SK-N-SH (cell line): ENCODE measurements around the gene HSPA1L. TPM values are rescaled to one million over a fixed set of nuclear protein-coding genes. Genes with fewer than 3 reads are reported as not detected.
A peak's percentile ranks its signal among the peaks of the same experiment; 100 is the strongest.

Experiments used
- CTCF ChIA-PET: fragments of 300-600, 350-600 bp; formaldehyde crosslinking; extraction: SDS; loops from one replicate; lab custom pipeline; 2021; lab: Yijun Ruan, JAX
- POLR2A ChIA-PET: fragments of 350-600 bp; sonication (Branson Sonifier 250); formaldehyde crosslinking; extraction: SDS; loops from one replicate; lab custom pipeline; 2020; ENCODE audit warnings: antibody characterized with exemption, inconsistent platforms; lab: Yijun Ruan, JAX
- DNase-seq: peaks from one replicate; pipeline ENCODE4 v3.0.0; 2012
- H2AFZ ChIP-seq: fragments of 200-600 bp; sonication (generic); 2 replicates; pipeline ENCODE4 v1.8.1; 2016; ENCODE audit warnings: antibody characterized with exemption, mild to moderate bottlenecking, low read depth
- H3F3A ChIP-seq: fragments of 200-600 bp; sonication (generic); replicated peaks from 2 replicates; pipeline ENCODE3; 2016; ENCODE audit warnings: antibody characterized with exemption, mild to moderate bottlenecking; ENCODE audit not compliant: insufficient read depth
- H3K27ac ChIP-seq, 2 experiments: fragments of 200-500 bp in 1 of 2; fragments of 200-600 bp in 1 of 2; sonication (Bioruptor generic) in 1 of 2; sonication (generic), shearing (Covaris generic) in 1 of 2; 2 replicates each; pipeline versions ENCODE4 v1.5.1 to v1.6.1; 2014 to 2016; ENCODE audit warnings: low read depth in 2 of 2, inconsistent platforms in 1 of 2, low read length in 1 of 2, mild to moderate bottlenecking in 1 of 2, mixed read lengths in 1 of 2
- H3K27me3 ChIP-seq: fragments of 200-600 bp; sonication (generic), shearing (Covaris generic); 2 replicates; pipeline ENCODE4 v1.6.1; 2016; ENCODE audit warnings: mixed run types; ENCODE audit not compliant: insufficient read depth
- H3K36me3 ChIP-seq, 2 experiments: fragments of 200-500 bp in 1 of 2; fragments of 200-600 bp in 1 of 2; sonication (Bioruptor generic) in 1 of 2; sonication (generic) in 1 of 2; replicated peaks in 1 of 2; 2 replicates each; pipeline versions ENCODE3 to v1.5.1; 2014 to 2016; ENCODE audit warnings: low read length in 1 of 2, mild to moderate bottlenecking in 1 of 2; ENCODE audit not compliant: insufficient read depth in 2 of 2, control insufficient read depth in 1 of 2
- H3K4me1 ChIP-seq, 2 experiments: fragments of 200-500 bp in 1 of 2; fragments of 200-600 bp in 1 of 2; sonication (Bioruptor generic) in 1 of 2; sonication (generic), shearing (Covaris generic) in 1 of 2; 2 replicates each; pipeline versions ENCODE4 v1.5.1 to v1.6.1; 2014 to 2016; ENCODE audit warnings: low read depth in 1 of 2, low read length in 1 of 2, mixed run types in 1 of 2; ENCODE audit not compliant: insufficient read depth in 2 of 2, control insufficient read depth in 1 of 2
- H3K4me2 ChIP-seq: fragments of 200-600 bp; sonication (generic), shearing (Covaris generic); 2 replicates; pipeline ENCODE4 v1.6.1; 2017; ENCODE audit warnings: mixed run types
- H3K4me3 ChIP-seq, 2 experiments: fragments of 200-500 bp in 1 of 2; fragments of 200-600 bp in 1 of 2; sonication (Bioruptor generic) in 1 of 2; sonication (generic), shearing (Covaris generic) in 1 of 2; 2 replicates each; pipeline versions ENCODE4 v1.5.1 to v1.8.1; 2014 to 2016; ENCODE audit warnings: low read depth in 2 of 2, inconsistent platforms in 1 of 2, low read length in 1 of 2, mild to moderate bottlenecking in 1 of 2, mixed read lengths in 1 of 2, moderate library complexity in 1 of 2
- H3K79me2 ChIP-seq: fragments of 200-600 bp; sonication (generic); 2 replicates; pipeline ENCODE4 v1.8.1; 2017; ENCODE audit warnings: mild to moderate bottlenecking; ENCODE audit not compliant: insufficient read depth
- H3K9ac ChIP-seq: fragments of 200-600 bp; sonication (generic); 2 replicates; pipeline ENCODE4 v1.6.1; 2017; ENCODE audit warnings: mixed run types
- H3K9me2 ChIP-seq: fragments of 200-600 bp; sonication (generic); 2 replicates; pipeline ENCODE4 v1.6.1; 2017; ENCODE audit warnings: mixed run types
- H3K9me3 ChIP-seq: fragments of 200-600 bp; sonication (generic); 2 replicates; pipeline ENCODE4 v1.6.1; 2017; ENCODE audit warnings: mixed run types, mild to moderate bottlenecking, moderate library complexity
- H4K20me1 ChIP-seq: fragments of 200-600 bp; sonication (generic); 2 replicates; pipeline ENCODE4 v1.6.1; 2017; ENCODE audit warnings: mild to moderate bottlenecking, mixed run types; ENCODE audit not compliant: insufficient read depth
- CHD2 ChIP-seq: fragments of 150-350 bp; IDR thresholded peaks from 2 replicates; pipeline ENCODE4 v1.6.1; 2018; ENCODE audit warnings: low read length; ENCODE audit not compliant: partially characterized antibody
- EZH2phosphoT487 ChIP-seq: fragments of 200-600 bp; sonication (generic); IDR thresholded peaks from 2 replicates; pipeline ENCODE4 v1.6.1; 2017; ENCODE audit warnings: low read depth, mixed run types, mild to moderate bottlenecking, antibody characterized with exemption, moderate library complexity, borderline replicate concordance
- FOSL2 ChIP-seq: IDR thresholded peaks from 2 replicates; pipeline ENCODE4 v1.4.0; 2012; ENCODE audit warnings: low read depth, mild to moderate bottlenecking, moderate library complexity, borderline replicate concordance
- FOXM1 ChIP-seq: IDR thresholded peaks from 2 replicates; pipeline ENCODE4 v1.4.0; 2012; ENCODE audit warnings: low read depth, mild to moderate bottlenecking
- GABPA ChIP-seq: IDR thresholded peaks from 2 replicates; pipeline ENCODE4 v1.4.0; 2012; ENCODE audit warnings: low read depth, mild to moderate bottlenecking
- GATA2 ChIP-seq: sonication (generic); formaldehyde crosslinking; IDR thresholded peaks from 2 replicates; pipeline ENCODE4 v1.5.0; 2020; ENCODE audit warnings: mild to moderate bottlenecking, missing genetic modification reagents
- JUND ChIP-seq: IDR thresholded peaks from 2 replicates; pipeline ENCODE4 v1.4.0; 2012
- NFIC ChIP-seq: IDR thresholded peaks from 2 replicates; pipeline ENCODE4 v1.4.0; 2012; ENCODE audit warnings: borderline replicate concordance
- NRF1 ChIP-seq: IDR thresholded peaks from 2 replicates; pipeline ENCODE4 v1.6.1; 2012; ENCODE audit warnings: low read depth, mild to moderate bottlenecking, low read length
- POLR2AphosphoS5 ChIP-seq: IDR thresholded peaks from 2 replicates; pipeline ENCODE4 v1.6.1; 2012; ENCODE audit warnings: low read depth, low read length
- RCOR1 ChIP-seq: fragments of 150-350 bp; IDR thresholded peaks from 2 replicates; pipeline ENCODE4 v1.6.1; 2017; ENCODE audit warnings: antibody characterized with exemption, low read length
- RFX5 ChIP-seq: IDR thresholded peaks from 2 replicates; pipeline ENCODE4 v1.6.1; 2012; ENCODE audit warnings: mild to moderate bottlenecking, improper control_type of control experiment, low read length
- RXRA ChIP-seq: IDR thresholded peaks from 2 replicates; pipeline ENCODE4 v1.4.0; 2012; ENCODE audit warnings: low read depth, mild to moderate bottlenecking, borderline replicate concordance
- SMC3 ChIP-seq: IDR thresholded peaks from 2 replicates; pipeline ENCODE4 v1.6.1; 2012; ENCODE audit warnings: low read depth, low read length, improper control_type of control experiment
- TAF1 ChIP-seq: IDR thresholded peaks from 2 replicates; pipeline ENCODE4 v1.6.1; 2012; ENCODE audit warnings: low read depth, mild to moderate bottlenecking, low read length, moderate library complexity, borderline replicate concordance
- TEAD4 ChIP-seq: IDR thresholded peaks from 2 replicates; pipeline ENCODE4 v1.4.0; 2012; ENCODE audit warnings: mild to moderate bottlenecking, borderline replicate concordance; ENCODE audit not compliant: insufficient read depth
- WGBS: methylation state at CpG from one replicate; pipeline ENCODE4 v1.1.6; 2017; ENCODE audit warnings: low lambda C conversion rate; 5-methylcytosine and 5-hydroxymethylcytosine counted together
- polyA plus RNA-seq, 3 experiments: library from polyadenylated mRNA; depleted of rRNA; stranded (reverse); fragments of >200 nt; gene quantifications; 2 replicates each; pipeline ENCODE4 v1.2.3, GENCODE V29; 2012
- TF ChIP-seq, protein P1 (sequence below): fragments of 150-350 bp; IDR thresholded peaks from 2 replicates; pipeline ENCODE4 v1.6.1; 2017; ENCODE audit warnings: antibody characterized with exemption, low read length, low read depth, borderline replicate concordance
- TF ChIP-seq, protein P2 (sequence below): IDR thresholded peaks from 2 replicates; pipeline ENCODE4 v1.4.0; 2012; ENCODE audit warnings: low read depth
- TF ChIP-seq, protein P3 (sequence below): IDR thresholded peaks from 2 replicates; pipeline ENCODE4 v1.4.0; 2012; ENCODE audit warnings: low read depth, borderline replicate concordance
- TF ChIP-seq, protein P4 (sequence below): fragments of 200-600 bp; sonication (generic); IDR thresholded peaks from 2 replicates; pipeline ENCODE4 v1.6.1; 2017; ENCODE audit warnings: antibody characterized with exemption, mild to moderate bottlenecking, moderate library complexity
- TF ChIP-seq, protein P5 (sequence below): IDR thresholded peaks from 2 replicates; pipeline ENCODE4; 2012

The HSPA1L gene
- polyA plus RNA-seq, 1 of the 3 experiments (the other 2 are of a cell fraction): 0.69 TPM

DNA sequence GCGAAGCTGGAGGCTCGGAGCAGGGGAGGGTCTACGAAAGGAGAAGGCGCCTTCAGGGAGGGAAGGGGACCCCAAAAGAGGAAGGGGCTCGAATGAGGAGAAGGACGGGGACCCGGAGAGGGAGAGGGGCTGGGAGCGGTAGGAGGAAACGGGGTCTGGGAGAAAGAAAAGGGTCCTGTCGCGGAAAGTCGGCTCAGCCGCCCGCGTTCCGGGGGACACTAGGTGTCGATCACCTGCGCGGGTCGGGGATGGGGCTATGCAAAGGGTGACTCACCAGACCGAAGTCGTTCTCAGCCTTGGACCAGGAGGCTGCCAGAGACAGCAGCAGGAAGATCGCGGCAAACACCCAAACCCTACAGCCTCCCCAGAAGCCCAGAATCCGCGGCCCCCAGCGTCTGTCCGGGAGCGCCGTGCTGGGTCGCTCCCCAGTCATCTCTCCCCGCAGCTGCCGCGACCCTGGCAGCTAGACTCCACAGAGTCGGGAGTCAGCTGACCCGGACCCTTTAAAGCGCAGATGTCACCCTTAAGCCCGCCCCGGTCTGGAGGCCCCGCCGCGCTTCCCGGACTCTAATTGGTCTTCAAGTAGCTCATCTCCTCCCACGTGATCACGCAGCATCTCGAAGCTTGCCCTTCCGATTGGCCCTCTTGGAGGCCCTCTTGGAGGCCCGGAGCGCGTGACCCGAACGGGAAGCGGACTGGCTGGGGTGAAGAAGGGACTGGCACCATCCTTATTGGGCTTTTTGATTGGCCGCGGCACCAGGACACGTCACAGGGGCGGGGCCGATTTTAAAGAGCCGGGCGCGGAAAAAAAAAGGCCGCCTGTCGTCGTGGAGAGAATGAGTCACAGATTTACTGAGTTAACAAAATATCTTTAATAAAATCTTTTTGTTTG is 47.5 kb upstream of the HSPA1L start, which contains the start of gene NEU1:
Gene NEU1, minus strand, starts transcription at position 478 of the 892 bp plus-strand sequence. Its CDS starts 45 bp downstream, at position 433.
- Histone ChIP-seq H3K9me2 (no peaks in the 10 kb centered on the region), H3K27ac (peak within 1 kb of the TSS; percentile 79 to 81), H2AFZ (peak within 1 kb of the TSS; percentile 97), H3K4me1 (peaks cover 0 to 14% of the 10 kb centered on the region in 2 experiments; a peak in 1 of 4 replicates), H3K36me3 (peaks cover 4 to 11% of the 10 kb centered on the region in 2 experiments), H4K20me1 (no peaks in the 10 kb centered on the region), H3F3A (peaks cover 15% of the 10 kb centered on the region), H3K27me3 (no peaks in the 10 kb centered on the region), H3K9ac (peak within 1 kb of the TSS; percentile 67), H3K4me2 (peak within 1 kb of the TSS; percentile 100), H3K4me3 (peak within 1 kb of the TSS; percentile 78 to 98), H3K79me2 (peaks cover 10% of the 10 kb centered on the region), H3K9me3 (no peaks in the 10 kb centered on the region)
- WGBS: 3% methylated on average over 47 of the region's 64 CpGs
- ChIA-PET CTCF (interaction anchor here (0.7 to 2.7 kb wide), 9 partner anchors 17 to 333 kb away, joined by 3 to 14 read pairs (median 4); partner anchors contain the start of genes DDAH2 and LY6G5C), POLR2A (interaction anchor here (0.6 to 2.4 kb wide), 12 partner anchors 20 to 198 kb away, joined by 3 to 16 read pairs (median 4); partner anchors contain the start of genes EHMT2, GPANK1, HSPA1A and HSPA1L)
- DNase-seq: peak; percentile 97
- TF ChIP-seq CHD2 (no peak), NFIC (no peak), FOSL2 (peak; percentile 37; the same call in 1 of the 2 replicates), RXRA (no peak), SMC3 (no peak), JUND (no peak), NRF1 (no peak), RCOR1 (peak; percentile 48; the same call in 1 of the 2 replicates), TEAD4 (no peak), GATA2 (no peak), TAF1 (peak; percentile 64; the same call in 1 of the 2 replicates), FOXM1 (no peak), GABPA (peak; percentile 63), EZH2phosphoT487 (no peak), RFX5 (peak; percentile 83), POLR2AphosphoS5 (peak; percentile 96)
- TF ChIP-seq, protein P1, sequence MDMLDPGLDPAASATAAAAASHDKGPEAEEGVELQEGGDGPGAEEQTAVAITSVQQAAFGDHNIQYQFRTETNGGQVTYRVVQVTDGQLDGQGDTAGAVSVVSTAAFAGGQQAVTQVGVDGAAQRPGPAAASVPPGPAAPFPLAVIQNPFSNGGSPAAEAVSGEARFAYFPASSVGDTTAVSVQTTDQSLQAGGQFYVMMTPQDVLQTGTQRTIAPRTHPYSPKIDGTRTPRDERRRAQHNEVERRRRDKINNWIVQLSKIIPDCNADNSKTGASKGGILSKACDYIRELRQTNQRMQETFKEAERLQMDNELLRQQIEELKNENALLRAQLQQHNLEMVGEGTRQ: peak; percentile 90
- TF ChIP-seq, protein P2, sequence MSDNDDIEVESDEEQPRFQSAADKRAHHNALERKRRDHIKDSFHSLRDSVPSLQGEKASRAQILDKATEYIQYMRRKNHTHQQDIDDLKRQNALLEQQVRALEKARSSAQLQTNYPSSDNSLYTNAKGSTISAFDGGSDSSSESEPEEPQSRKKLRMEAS: peak; percentile 69; the same call in 1 of the 2 replicates
- TF ChIP-seq, protein P3, sequence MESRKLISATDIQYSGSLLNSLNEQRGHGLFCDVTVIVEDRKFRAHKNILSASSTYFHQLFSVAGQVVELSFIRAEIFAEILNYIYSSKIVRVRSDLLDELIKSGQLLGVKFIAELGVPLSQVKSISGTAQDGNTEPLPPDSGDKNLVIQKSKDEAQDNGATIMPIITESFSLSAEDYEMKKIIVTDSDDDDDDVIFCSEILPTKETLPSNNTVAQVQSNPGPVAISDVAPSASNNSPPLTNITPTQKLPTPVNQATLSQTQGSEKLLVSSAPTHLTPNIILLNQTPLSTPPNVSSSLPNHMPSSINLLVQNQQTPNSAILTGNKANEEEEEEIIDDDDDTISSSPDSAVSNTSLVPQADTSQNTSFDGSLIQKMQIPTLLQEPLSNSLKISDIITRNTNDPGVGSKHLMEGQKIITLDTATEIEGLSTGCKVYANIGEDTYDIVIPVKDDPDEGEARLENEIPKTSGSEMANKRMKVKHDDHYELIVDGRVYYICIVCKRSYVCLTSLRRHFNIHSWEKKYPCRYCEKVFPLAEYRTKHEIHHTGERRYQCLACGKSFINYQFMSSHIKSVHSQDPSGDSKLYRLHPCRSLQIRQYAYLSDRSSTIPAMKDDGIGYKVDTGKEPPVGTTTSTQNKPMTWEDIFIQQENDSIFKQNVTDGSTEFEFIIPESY: no peak
- TF ChIP-seq, protein P4, sequence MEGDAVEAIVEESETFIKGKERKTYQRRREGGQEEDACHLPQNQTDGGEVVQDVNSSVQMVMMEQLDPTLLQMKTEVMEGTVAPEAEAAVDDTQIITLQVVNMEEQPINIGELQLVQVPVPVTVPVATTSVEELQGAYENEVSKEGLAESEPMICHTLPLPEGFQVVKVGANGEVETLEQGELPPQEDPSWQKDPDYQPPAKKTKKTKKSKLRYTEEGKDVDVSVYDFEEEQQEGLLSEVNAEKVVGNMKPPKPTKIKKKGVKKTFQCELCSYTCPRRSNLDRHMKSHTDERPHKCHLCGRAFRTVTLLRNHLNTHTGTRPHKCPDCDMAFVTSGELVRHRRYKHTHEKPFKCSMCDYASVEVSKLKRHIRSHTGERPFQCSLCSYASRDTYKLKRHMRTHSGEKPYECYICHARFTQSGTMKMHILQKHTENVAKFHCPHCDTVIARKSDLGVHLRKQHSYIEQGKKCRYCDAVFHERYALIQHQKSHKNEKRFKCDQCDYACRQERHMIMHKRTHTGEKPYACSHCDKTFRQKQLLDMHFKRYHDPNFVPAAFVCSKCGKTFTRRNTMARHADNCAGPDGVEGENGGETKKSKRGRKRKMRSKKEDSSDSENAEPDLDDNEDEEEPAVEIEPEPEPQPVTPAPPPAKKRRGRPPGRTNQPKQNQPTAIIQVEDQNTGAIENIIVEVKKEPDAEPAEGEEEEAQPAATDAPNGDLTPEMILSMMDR: no peak
- TF ChIP-seq, protein P5, sequence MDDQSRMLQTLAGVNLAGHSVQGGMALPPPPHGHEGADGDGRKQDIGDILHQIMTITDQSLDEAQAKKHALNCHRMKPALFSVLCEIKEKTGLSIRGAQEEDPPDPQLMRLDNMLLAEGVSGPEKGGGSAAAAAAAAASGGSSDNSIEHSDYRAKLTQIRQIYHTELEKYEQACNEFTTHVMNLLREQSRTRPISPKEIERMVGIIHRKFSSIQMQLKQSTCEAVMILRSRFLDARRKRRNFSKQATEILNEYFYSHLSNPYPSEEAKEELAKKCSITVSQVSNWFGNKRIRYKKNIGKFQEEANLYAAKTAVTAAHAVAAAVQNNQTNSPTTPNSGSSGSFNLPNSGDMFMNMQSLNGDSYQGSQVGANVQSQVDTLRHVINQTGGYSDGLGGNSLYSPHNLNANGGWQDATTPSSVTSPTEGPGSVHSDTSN: peak; percentile 69
